ENCODE results near the gene SIRT6. TPM values are rescaled to one million over a fixed set of nuclear protein-coding genes. Genes with fewer than 3 reads are reported as not detected.

The SIRT6 gene
- total RNA-seq (2022; extraction: Qiagen RNA extraction; ENCODE audit: low read depth), result 17.4 to 39.4 TPM (median 36.8 TPM) in 5 replicates

GRCh38 chr19:4182084-4182810, at the start of gene SIRT6, which contains the start of gene ANKRD24:
Gene SIRT6, minus strand, starts transcription at chr19:4182563. Its CDS starts 24 bp downstream, at chr19:4182539.
Gene ANKRD24, plus strand, starts transcription at chr19:4182689. Its CDS starts 3,737 bp downstream, at chr19:4186426.

GRCh38 chr19:4229179-4229931, 47.0 kb upstream of the SIRT6 start, which contains the start of gene EBI3:
Gene EBI3, plus strand, starts transcription at chr19:4229523. Its CDS starts 28 bp downstream, at chr19:4229551.

Other genes with a start within 250 kb of the SIRT6 start
- gene NMRK2, start 249.5 kb downstream of the SIRT6 start, total RNA-seq (2022; extraction: Qiagen RNA extraction; ENCODE audit: low read depth), result not detected in 5 replicates
- 36.8 to 52.9 TPM (median 47.1 TPM) in 5 replicates for gene DAPK3, start 211.5 kb downstream of the SIRT6 start, total RNA-seq (2022; extraction: Qiagen RNA extraction; ENCODE audit: low read depth)
- gene EEF2, start 197.1 kb downstream of the SIRT6 start, total RNA-seq (2022; extraction: Qiagen RNA extraction; ENCODE audit: low read depth), result 784 to 1,088 TPM (median 1,072 TPM) in 5 replicates
- gene PIAS4, start 174.8 kb downstream of the SIRT6 start, total RNA-seq (2022; extraction: Qiagen RNA extraction; ENCODE audit: low read depth), result 13.4 to 17.1 TPM (median 14.3 TPM) in 5 replicates
- gene ZBTB7A, start 115.7 kb downstream of the SIRT6 start, total RNA-seq (2022; extraction: Qiagen RNA extraction; ENCODE audit: low read depth), result 12.7 to 28.0 TPM (median 21.6 TPM) in 5 replicates
- 118 to 176 TPM (median 167 TPM) in 5 replicates for gene MAP2K2, start 58.4 kb downstream of the SIRT6 start, total RNA-seq (2022; extraction: Qiagen RNA extraction; ENCODE audit: low read depth)
- 0.08 to 0.39 TPM (median 0.11 TPM) in 4 of 5 replicates, not detected in the other for gene CREB3L3, start 28.9 kb downstream of the SIRT6 start, total RNA-seq (2022; extraction: Qiagen RNA extraction; ENCODE audit: low read depth)
- 0.16 to 0.34 TPM (median 0.31 TPM) in 5 replicates for gene ANKRD24, start 126 bp upstream of the SIRT6 start, total RNA-seq (2022; extraction: Qiagen RNA extraction; ENCODE audit: low read depth)
- 1.5 to 4.8 TPM (median 3.0 TPM) in 5 replicates for gene EBI3, start 47.0 kb upstream of the SIRT6 start, total RNA-seq (2022; extraction: Qiagen RNA extraction; ENCODE audit: low read depth)
- 17.1 to 23.9 TPM (median 21.5 TPM) in 5 replicates for gene YJU2, start 64.5 kb upstream of the SIRT6 start, total RNA-seq (2022; extraction: Qiagen RNA extraction; ENCODE audit: low read depth)
- gene SHD, start 96.7 kb upstream of the SIRT6 start, total RNA-seq (2022; extraction: Qiagen RNA extraction; ENCODE audit: low read depth), result not detected in 5 replicates
- not detected in 5 replicates for gene TMIGD2, start 119.8 kb upstream of the SIRT6 start, total RNA-seq (2022; extraction: Qiagen RNA extraction; ENCODE audit: low read depth)
- gene FSD1, start 122.0 kb upstream of the SIRT6 start, total RNA-seq (2022; extraction: Qiagen RNA extraction; ENCODE audit: low read depth), result 6.0 to 10.8 TPM (median 8.6 TPM) in 5 replicates
- gene STAP2, start 156.3 kb upstream of the SIRT6 start, total RNA-seq (2022; extraction: Qiagen RNA extraction; ENCODE audit: low read depth), result 0.12 to 0.47 TPM in 2 of 5 replicates, not detected in the others
- gene MPND, start 161.0 kb upstream of the SIRT6 start, total RNA-seq (2022; extraction: Qiagen RNA extraction; ENCODE audit: low read depth), result 7.0 to 13.3 TPM (median 10.1 TPM) in 5 replicates
- 36.6 to 63.4 TPM (median 61.9 TPM) in 5 replicates for gene SH3GL1, start 218.0 kb upstream of the SIRT6 start, total RNA-seq (2022; extraction: Qiagen RNA extraction; ENCODE audit: low read depth)
- 19.7 to 27.3 TPM (median 24.6 TPM) in 5 replicates for gene CHAF1A, start 220.1 kb upstream of the SIRT6 start, total RNA-seq (2022; extraction: Qiagen RNA extraction; ENCODE audit: low read depth)